Fibroblast of the aortic adventitia (primary cell): ENCODE data around the gene PRKAG2. TPM values are rescaled to one million over a fixed set of nuclear protein-coding genes. Genes with fewer than 3 reads are reported as not detected.

Experiments used
- DNase-seq: peaks from one replicate; pipeline ENCODE4 v3.0.0-alpha.2; 2010; ENCODE audit warnings: low read depth
- H3K4me3 ChIP-seq: 2 replicates; pipeline ENCODE4 v1.5.1; 2011; ENCODE audit warnings: low read depth, mild to moderate bottlenecking, control low read depth, low read length, moderate library complexity
- CTCF ChIP-seq: IDR thresholded peaks from 2 replicates; pipeline ENCODE4 v1.5.1; 2011; ENCODE audit warnings: mild to moderate bottlenecking, low read length, control low read depth, inconsistent platforms; ENCODE audit not compliant: insufficient read depth
- total RNA-seq: library from RNA; depleted of rRNA; stranded (reverse); fragments of >200 nt; gene quantifications from 2 replicates; pipeline ENCODE4 v1.2.3, GENCODE V29; 2012; ENCODE audit warnings: low replicate concordance

PRKAG2 gene
- total RNA-seq, 1 donor = 10.0 TPM

- TF ChIP-seq CTCF = no peak
- DNase-seq = no peak
- no peak overlapping the region for H3K4me3 ChIP-seq
Observed at GRCh38 chr7:151896086-151896485, 19.2 kb upstream of the PRKAG2 start.

- no peak for DNase-seq
- H3K4me3 ChIP-seq = no peak overlapping the region
- no peak for TF ChIP-seq CTCF
Observed at GRCh38 chr7:151895631-151896031, 18.7 kb upstream of the PRKAG2 start.

- no peak for DNase-seq
- no peak overlapping the region for H3K4me3 ChIP-seq
- TF ChIP-seq CTCF = no peak
Observed at GRCh38 chr7:151895008-151895630, 18.2 kb upstream of the PRKAG2 start.

GRCh38 chr7:151894111-151895007 is 17.4 kb upstream of the PRKAG2 start:
- no peak for DNase-seq
- no peak overlapping the region for H3K4me3 ChIP-seq
- no peak for TF ChIP-seq CTCF

GRCh38 chr7:151893405-151893923 is 16.5 kb upstream of the PRKAG2 start:
- H3K4me3 ChIP-seq = no peak overlapping the region
- DNase-seq = no peak

GRCh38 chr7:151891753-151892152 is 14.8 kb upstream of the PRKAG2 start:
- no peak overlapping the region for H3K4me3 ChIP-seq
- no peak for DNase-seq
- TF ChIP-seq CTCF = no peak

More at GRCh38 chr7:151893405-151893923, 16.5 kb upstream of the PRKAG2 start:
- TF ChIP-seq CTCF = no peak
